Measurements from ENCODE around the gene MXRA5.
"Not testable (repeated sequence)": the region's sequence is repeated elsewhere in the genome, so short reads cannot be mapped to it uniquely, and the experiment has no call there.

Gene MXRA5

GRCh38 chrX:3280706-3281105, 65.7 kb downstream of the MXRA5 start:
- no peaks in the 10 kb centered on the region for H3K9me3 ChIP-seq (ENCODE audit: insufficient read depth, low read depth, low read length)
- no peak overlapping the region for H2BK120ac ChIP-seq (ENCODE audit: insufficient read depth, low read length, poor library complexity)
- no peak overlapping the region for H3K4me2 ChIP-seq (ENCODE audit: low read length)
- no peak overlapping the region for H2BK12ac ChIP-seq (ENCODE audit: low read length)
- H3K4me1 ChIP-seq (ENCODE audit: control insufficient read depth in 1 of 2, insufficient read depth in 2 of 2, low read length in 2 of 2), result no peaks in the 10 kb centered on the region
- no peaks in the 10 kb centered on the region for H3K79me1 ChIP-seq (ENCODE audit: low read length)
- H3K36me3 ChIP-seq (ENCODE audit: control insufficient read depth in 1 of 2, insufficient read depth in 2 of 2, low read length in 2 of 2), result no peaks in the 10 kb centered on the region
- no peak overlapping the region for H4K12ac ChIP-seq (ENCODE audit: low read depth, low read length)
- no peak overlapping the region for H3K18ac ChIP-seq (ENCODE audit: low read length)
- no peak overlapping the region for H4K8ac ChIP-seq (ENCODE audit: low read depth, low read length)
- no peak overlapping the region for H2AK5ac ChIP-seq (ENCODE audit: low read length)
- H3K23ac ChIP-seq (ENCODE audit: low read length), result no peak overlapping the region
- H3K27ac ChIP-seq (ENCODE audit: low read depth, low read length), result no peak overlapping the region
- H3K4ac ChIP-seq (ENCODE audit: low read depth, low read length), result no peak overlapping the region
- H3K4me3 ChIP-seq (ENCODE audit: low read depth, low read length), result no peak overlapping the region
- no peak overlapping the region for H2BK5ac ChIP-seq (ENCODE audit: low read depth, low read length, poor library complexity)
- WGBS (ENCODE audit: extremely low coverage, insufficient coverage, insufficient read length), result no CpG with 5 or more reads among the region's 1 CpG
- H3K14ac ChIP-seq (ENCODE audit: low read length), result no peak overlapping the region
- no peaks in the 10 kb centered on the region for H3K27me3 ChIP-seq (ENCODE audit: insufficient read depth, low read length)
- no peak overlapping the region for H4K91ac ChIP-seq (ENCODE audit: low read depth, low read length)
- H2AFZ ChIP-seq (ENCODE audit: insufficient read depth, low read length, poor library complexity), result no peak overlapping the region
- no peak for DNase-seq
- H3K9ac ChIP-seq (ENCODE audit: low read length), result no peak overlapping the region
- no peaks in the 10 kb centered on the region for H3K79me2 ChIP-seq (ENCODE audit: control insufficient read depth, insufficient read depth, low read length, poor library complexity)

GRCh38 chrX:3273668-3274067, 72.8 kb downstream of the MXRA5 start:
- H3K27ac ChIP-seq (ENCODE audit: low read depth, low read length); H4K8ac ChIP-seq (ENCODE audit: low read depth, low read length); H3K36me3 ChIP-seq (ENCODE audit: control insufficient read depth in 1 of 2, insufficient read depth in 2 of 2, low read length in 2 of 2); H3K79me2 ChIP-seq (ENCODE audit: control insufficient read depth, insufficient read depth, low read length, poor library complexity); DNase-seq; H2BK120ac ChIP-seq (ENCODE audit: insufficient read depth, low read length, poor library complexity); H3K4me1 ChIP-seq (ENCODE audit: control insufficient read depth in 1 of 2, insufficient read depth in 2 of 2, low read length in 2 of 2); H2BK12ac ChIP-seq (ENCODE audit: low read length); H3K9me3 ChIP-seq (ENCODE audit: insufficient read depth, low read depth, low read length); H2BK5ac ChIP-seq (ENCODE audit: low read depth, low read length, poor library complexity); H3K27me3 ChIP-seq (ENCODE audit: insufficient read depth, low read length); H3K23ac ChIP-seq (ENCODE audit: low read length); H2AK5ac ChIP-seq (ENCODE audit: low read length); H3K18ac ChIP-seq (ENCODE audit: low read length); H3K4me2 ChIP-seq (ENCODE audit: low read length); H3K4me3 ChIP-seq (ENCODE audit: low read depth, low read length); H3K4ac ChIP-seq (ENCODE audit: low read depth, low read length); H3K79me1 ChIP-seq (ENCODE audit: low read length); H2AFZ ChIP-seq (ENCODE audit: insufficient read depth, low read length, poor library complexity); H3K14ac ChIP-seq (ENCODE audit: low read length); H4K12ac ChIP-seq (ENCODE audit: low read depth, low read length); H3K9ac ChIP-seq (ENCODE audit: low read length); H4K91ac ChIP-seq (ENCODE audit: low read depth, low read length): not testable (repeated sequence)
- WGBS (ENCODE audit: extremely low coverage, insufficient coverage, insufficient read length), result no CpG with 5 or more reads among the region's 1 CpG

- Histone ChIP-seq H3K4me2 (ENCODE audit: low read length) (no peak overlapping the region), H3K79me1 (ENCODE audit: low read length) (no peaks in the 10 kb centered on the region), H3K18ac (ENCODE audit: low read length) (no peak overlapping the region), H3K79me2 (ENCODE audit: control insufficient read depth, insufficient read depth, low read length, poor library complexity) (no peaks in the 10 kb centered on the region), H3K4me1 (ENCODE audit: control insufficient read depth in 1 of 2, insufficient read depth in 2 of 2, low read length in 2 of 2) (peaks cover 0 to 4% of the 10 kb centered on the region in 2 experiments), H2AK5ac (ENCODE audit: low read length) (no peak overlapping the region), H2BK12ac (ENCODE audit: low read length) (no peak overlapping the region), H2AFZ (ENCODE audit: insufficient read depth, low read length, poor library complexity) (no peak overlapping the region), H3K14ac (ENCODE audit: low read length) (no peak overlapping the region), H4K8ac (ENCODE audit: low read depth, low read length) (no peak overlapping the region), H3K23ac (ENCODE audit: low read length) (no peak overlapping the region), H3K27ac (ENCODE audit: low read depth, low read length) (no peak overlapping the region), H2BK120ac (ENCODE audit: insufficient read depth, low read length, poor library complexity) (no peak overlapping the region), H3K9me3 (ENCODE audit: insufficient read depth, low read depth, low read length) (no peaks in the 10 kb centered on the region), H3K27me3 (ENCODE audit: insufficient read depth, low read length) (no peaks in the 10 kb centered on the region), H4K91ac (ENCODE audit: low read depth, low read length) (no peak overlapping the region), H2BK5ac (ENCODE audit: low read depth, low read length, poor library complexity) (no peak overlapping the region), H4K12ac (ENCODE audit: low read depth, low read length) (no peak overlapping the region), H3K36me3 (ENCODE audit: control insufficient read depth in 1 of 2, insufficient read depth in 2 of 2, low read length in 2 of 2) (no peaks in the 10 kb centered on the region), H3K9ac (ENCODE audit: low read length) (no peak overlapping the region), H3K4me3 (ENCODE audit: low read depth, low read length) (no peak overlapping the region), H3K4ac (ENCODE audit: low read depth, low read length) (no peak overlapping the region)
- no CpG with 5 or more reads among the region's 6 CpGs for WGBS (ENCODE audit: extremely low coverage, insufficient coverage, insufficient read length)
- DNase-seq, result no peak
Measured at GRCh38 chrX:3271834-3272186, 74.6 kb downstream of the MXRA5 start.

- H3K27me3 ChIP-seq (ENCODE audit: insufficient read depth, low read length), result no peaks in the 10 kb centered on the region
- no CpG with 5 or more reads among the region's 12 CpGs for WGBS (ENCODE audit: extremely low coverage, insufficient coverage, insufficient read length)
- H3K9me3 ChIP-seq (ENCODE audit: insufficient read depth, low read depth, low read length), result no peaks in the 10 kb centered on the region
- no peak overlapping the region for H3K4me3 ChIP-seq (ENCODE audit: low read depth, low read length)
- H2AFZ ChIP-seq (ENCODE audit: insufficient read depth, low read length, poor library complexity), result no peak overlapping the region
- no peak overlapping the region for H3K18ac ChIP-seq (ENCODE audit: low read length)
- no peak overlapping the region for H3K4me2 ChIP-seq (ENCODE audit: low read length)
- H2AK5ac ChIP-seq (ENCODE audit: low read length), result no peak overlapping the region
- peaks cover 0 to 4% of the 10 kb centered on the region in 2 experiments for H3K4me1 ChIP-seq (ENCODE audit: control insufficient read depth in 1 of 2, insufficient read depth in 2 of 2, low read length in 2 of 2)
- no peak overlapping the region for H3K4ac ChIP-seq (ENCODE audit: low read depth, low read length)
- H2BK12ac ChIP-seq (ENCODE audit: low read length), result no peak overlapping the region
- no peak overlapping the region for H3K9ac ChIP-seq (ENCODE audit: low read length)
- no peak for DNase-seq
- no peak overlapping the region for H4K8ac ChIP-seq (ENCODE audit: low read depth, low read length)
- no peak overlapping the region for H2BK5ac ChIP-seq (ENCODE audit: low read depth, low read length, poor library complexity)
- no peak overlapping the region for H4K91ac ChIP-seq (ENCODE audit: low read depth, low read length)
- no peaks in the 10 kb centered on the region for H3K36me3 ChIP-seq (ENCODE audit: control insufficient read depth in 1 of 2, insufficient read depth in 2 of 2, low read length in 2 of 2)
- no peaks in the 10 kb centered on the region for H3K79me2 ChIP-seq (ENCODE audit: control insufficient read depth, insufficient read depth, low read length, poor library complexity)
- no peak overlapping the region for H4K12ac ChIP-seq (ENCODE audit: low read depth, low read length)
- peak overlapping the region; percentile 9 for H3K27ac ChIP-seq (ENCODE audit: low read depth, low read length)
- H3K14ac ChIP-seq (ENCODE audit: low read length), result no peak overlapping the region
- H3K79me1 ChIP-seq (ENCODE audit: low read length), result no peaks in the 10 kb centered on the region
- no peak overlapping the region for H3K23ac ChIP-seq (ENCODE audit: low read length)
- no peak overlapping the region for H2BK120ac ChIP-seq (ENCODE audit: insufficient read depth, low read length, poor library complexity)
Measured at GRCh38 chrX:3271183-3271833, 75.1 kb downstream of the MXRA5 start.

All from trophoblast cell (in vitro differentiated cells and primary cell).